IMR-90 (cell line): ENCODE measurements around the gene CNKSR3. TPM values are rescaled to one million over a fixed set of nuclear protein-coding genes. Genes with fewer than 3 reads are reported as not detected.

Source experiments
- ATAC-seq: fragments of 200-7000 bp; cut with Tn5 transposase; 2 replicates; pipeline ENCODE4 v1.9.1; 2020; ENCODE audit warnings: low read depth, mild to moderate bottlenecking, moderate library complexity
- BruUV-seq: library from RNA; stranded (reverse); fragments of 400-500 nt; replicated peaks from 2 replicates; lab custom pipeline; 2021; lab: Mats Ljungman, UMichigan
- CTCF ChIA-PET: fragments of 300-600 bp; formaldehyde crosslinking; extraction: SDS; loops from one replicate; lab custom pipeline; 2021; ENCODE audit warnings: antibody characterized with exemption; lab: Yijun Ruan, JAX
- POLR2A ChIA-PET: fragments of 300-600 bp; sonication (Branson Sonifier 250); formaldehyde crosslinking; loops from one replicate; lab custom pipeline; 2022; ENCODE audit warnings: antibody characterized with exemption; ENCODE audit not compliant: unreplicated experiment; lab: Charles Lee
- DNase-seq: peaks from one replicate; pipeline ENCODE4 v3.0.0; 2013
- H2AFZ ChIP-seq: replicated peaks from 2 replicates; pipeline ENCODE3; 2013; ENCODE audit warnings: low read length, mild to moderate bottlenecking; ENCODE audit not compliant: poor library complexity
- H2AK5ac ChIP-seq: 2 replicates; pipeline ENCODE4 v1.6.1; 2013; ENCODE audit warnings: low read depth, low read length, inconsistent platforms
- H2AK9ac ChIP-seq: replicated peaks from 2 replicates; pipeline ENCODE3; 2013; ENCODE audit warnings: mild to moderate bottlenecking, low read depth, low read length, moderate library complexity; ENCODE audit not compliant: poor library complexity
- H2BK120ac ChIP-seq: 2 replicates; pipeline ENCODE4 v1.6.1; 2013; ENCODE audit warnings: low read depth, low read length, inconsistent platforms
- H2BK15ac ChIP-seq: 3 replicates; pipeline ENCODE4 v1.6.1; 2013; ENCODE audit warnings: low read depth, low read length, inconsistent platforms
- H2BK20ac ChIP-seq: 2 replicates; pipeline ENCODE4 v1.6.1; 2013; ENCODE audit warnings: low read depth, mild to moderate bottlenecking, inconsistent platforms, low read length, moderate library complexity
- H2BK5ac ChIP-seq: 2 replicates; pipeline ENCODE4 v1.6.1; 2013; ENCODE audit warnings: mild to moderate bottlenecking, low read depth, low read length, inconsistent platforms; ENCODE audit not compliant: poor library complexity, severe bottlenecking
- H3K14ac ChIP-seq: replicated peaks from 2 replicates; pipeline ENCODE4 v1.6.1; 2013; ENCODE audit warnings: low read depth, low read length, inconsistent platforms
- H3K18ac ChIP-seq: 2 replicates; pipeline ENCODE4 v1.6.1; 2013; ENCODE audit warnings: low read depth, low read length, control low read depth
- H3K23ac ChIP-seq: 2 replicates; pipeline ENCODE4 v1.6.1; 2013; ENCODE audit warnings: low read depth, low read length, inconsistent platforms
- H3K27ac ChIP-seq: 2 replicates; pipeline ENCODE4 v1.5.1; 2013; ENCODE audit warnings: mild to moderate bottlenecking, control low read depth, low read length; ENCODE audit not compliant: insufficient read depth
- H3K27me3 ChIP-seq: 2 replicates; pipeline ENCODE4 v1.6.1; 2013; ENCODE audit warnings: low read length; ENCODE audit not compliant: control insufficient read depth, insufficient read depth
- H3K36me3 ChIP-seq: 2 replicates; pipeline ENCODE4 v1.6.1; 2013; ENCODE audit warnings: low read length, mixed read lengths; ENCODE audit not compliant: control insufficient read depth, insufficient read depth
- H3K4ac ChIP-seq: 2 replicates; pipeline ENCODE4 v1.6.1; 2013; ENCODE audit warnings: low read depth, low read length, inconsistent platforms
- H3K4me1 ChIP-seq: 2 replicates; pipeline ENCODE4 v1.6.1; 2013; ENCODE audit warnings: low read length, mixed read lengths; ENCODE audit not compliant: control insufficient read depth, insufficient read depth
- H3K4me2 ChIP-seq: 2 replicates; pipeline ENCODE4 v1.6.1; 2013; ENCODE audit warnings: low read depth, mild to moderate bottlenecking, control low read depth, low read length, moderate library complexity
- H3K4me3 ChIP-seq: 2 replicates; pipeline ENCODE4 v1.5.1; 2013; ENCODE audit warnings: low read depth, mild to moderate bottlenecking, control low read depth, low read length, moderate library complexity; ENCODE audit not compliant: insufficient read depth
- H3K56ac ChIP-seq: 2 replicates; pipeline ENCODE4 v1.6.1; 2013; ENCODE audit warnings: low read length, inconsistent platforms; ENCODE audit not compliant: insufficient read depth; ENCODE audit errors: extremely low read depth
- H3K79me1 ChIP-seq, 2 experiments: 2 replicates each; pipeline ENCODE4 v1.6.1; 2013; ENCODE audit warnings: low read length in 2 of 2, inconsistent platforms in 1 of 2, low read depth in 1 of 2
- H3K9ac ChIP-seq: 2 replicates; pipeline ENCODE4 v1.6.1; 2013; ENCODE audit warnings: low read depth, low read length, control low read depth
- H3K9me1 ChIP-seq: 2 replicates; pipeline ENCODE4 v1.6.1; 2013; ENCODE audit warnings: low read length, inconsistent platforms; ENCODE audit not compliant: insufficient read depth
- H3K9me3 ChIP-seq: 2 replicates; pipeline ENCODE4 v1.6.1; 2013; ENCODE audit warnings: low read length; ENCODE audit not compliant: control insufficient read depth, insufficient read depth
- H4K20me1 ChIP-seq: 2 replicates; pipeline ENCODE4 v1.6.1; 2013; ENCODE audit warnings: low read length, inconsistent platforms; ENCODE audit not compliant: insufficient read depth
- H4K5ac ChIP-seq: 2 replicates; pipeline ENCODE4 v1.6.1; 2013; ENCODE audit warnings: mild to moderate bottlenecking, low read depth, low read length, control low read depth
- H4K8ac ChIP-seq, 2 experiments: 2 replicates each; pipeline ENCODE4 v1.6.1; 2013; ENCODE audit warnings: low read depth in 2 of 2, low read length in 2 of 2, control low read depth in 1 of 2, inconsistent platforms in 1 of 2
- H4K91ac ChIP-seq: 2 replicates; pipeline ENCODE4 v1.6.1; 2013; ENCODE audit warnings: low read depth, low read length, inconsistent platforms; ENCODE audit not compliant: insufficient read depth
- BHLHE40 ChIP-seq: fragments of 150-350 bp; IDR thresholded peaks from 2 replicates; pipeline ENCODE4 v1.6.1; 2016; ENCODE audit warnings: mild to moderate bottlenecking, low read depth, low read length
- CEBPB ChIP-seq: IDR thresholded peaks from 2 replicates; pipeline ENCODE4 v1.6.1; 2012; ENCODE audit warnings: low read depth, low read length, improper control_type of control experiment
- CHD1 ChIP-seq: IDR thresholded peaks from 2 replicates; pipeline ENCODE4 v1.6.1; 2012; ENCODE audit warnings: low read depth, low read length, improper control_type of control experiment
- CTCF ChIP-seq: conservative IDR thresholded peaks from 2 replicates; pipeline ENCODE4 v1.5.1; 2012; ENCODE audit warnings: mild to moderate bottlenecking, low read depth, low read length, improper control_type of control experiment
- FOS ChIP-seq: fragments of 150-350 bp; IDR thresholded peaks from 2 replicates; pipeline ENCODE4 v1.6.1; 2016; ENCODE audit warnings: low read depth, low read length
- MAFK ChIP-seq: IDR thresholded peaks from 2 replicates; pipeline ENCODE4 v1.6.1; 2012; ENCODE audit warnings: low read depth, low read length, improper control_type of control experiment
- MAZ ChIP-seq: IDR thresholded peaks from 2 replicates; pipeline ENCODE4 v1.6.1; 2012; ENCODE audit warnings: low read depth, mild to moderate bottlenecking, low read length, improper control_type of control experiment, moderate library complexity, borderline replicate concordance
- MXI1 ChIP-seq: IDR thresholded peaks from 2 replicates; pipeline ENCODE4 v1.6.1; 2012; ENCODE audit warnings: low read depth, mild to moderate bottlenecking, low read length, moderate library complexity, borderline replicate concordance
- NFE2L2 ChIP-seq: fragments of 150-350 bp; IDR thresholded peaks from 2 replicates; pipeline ENCODE4 v1.6.1; 2016; ENCODE audit warnings: low read depth, mild to moderate bottlenecking, low read length
- POLR2A ChIP-seq: IDR thresholded peaks from 2 replicates; pipeline ENCODE4 v1.6.1; 2012; ENCODE audit warnings: mild to moderate bottlenecking, low read depth, low read length
- RAD21 ChIP-seq: IDR thresholded peaks from 2 replicates; pipeline ENCODE4 v1.6.1; 2012; ENCODE audit warnings: low read length, improper control_type of control experiment
- RCOR1 ChIP-seq: IDR thresholded peaks from 2 replicates; pipeline ENCODE4 v1.6.1; 2012; ENCODE audit warnings: mild to moderate bottlenecking, low read length, improper control_type of control experiment; ENCODE audit not compliant: insufficient replicate concordance
- RFX5 ChIP-seq: IDR thresholded peaks from 2 replicates; pipeline ENCODE4 v1.8.0; 2012; ENCODE audit warnings: low read depth, mild to moderate bottlenecking, low read length, moderate library complexity
- SMC3 ChIP-seq: fragments of 150-350 bp; IDR thresholded peaks from 2 replicates; pipeline ENCODE4 v1.6.1; 2016; ENCODE audit warnings: low read depth, mild to moderate bottlenecking, antibody characterized with exemption, low read length, moderate library complexity
- USF2 ChIP-seq: fragments of 150-350 bp; IDR thresholded peaks from 2 replicates; pipeline ENCODE4 v1.6.1; 2017; ENCODE audit warnings: mild to moderate bottlenecking, antibody characterized with exemption, low read length, low read depth
- WGBS, 2 experiments: methylation state at CpG; one replicate each; pipeline versions ENCODE4 v1.1.5 to v1.1.7; 2013; ENCODE audit warnings: missing lambda C conversion rate in 2 of 2; ENCODE audit not compliant: insufficient read length in 1 of 2; ENCODE audit errors: extremely low coverage in 2 of 2; 5-methylcytosine and 5-hydroxymethylcytosine counted together
- dilution Hi-C: fragments of 300-500 bp; cut with HindIII; formaldehyde crosslinking; loops from one replicate; pipeline ENCODE4 v1.14.3; 2018; ENCODE audit warnings: low sequenced_read_pairs; ENCODE audit not compliant: unreplicated experiment
- in situ Hi-C: fragments of 300-500 bp; cut with MboI; formaldehyde crosslinking; loops from 3 replicates; pipeline ENCODE4 v1.14.3; 2019; ENCODE audit warnings: low sequenced_read_pairs, inconsistent platforms, mixed read lengths
- intact Hi-C: fragments of 100-400 bp; cut with micrococcal nuclease; formaldehyde crosslinking; loops from 2 replicates; pipeline ENCODE4 v1.10.0; 2022
- polyA plus RNA-seq, 3 experiments: library from polyadenylated mRNA; depleted of rRNA; stranded (reverse); fragments of >200 nt; gene quantifications; 2 replicates each; pipeline ENCODE4 v1.2.3, GENCODE V29; 2012; ENCODE audit warnings: low replicate concordance in 1 of 3
- total RNA-seq: library from RNA; depleted of rRNA; stranded (reverse); fragments of >200 nt; gene quantifications from 2 replicates; pipeline ENCODE4 v1.2.3, GENCODE V29; 2012
- TF ChIP-seq, protein P1 (sequence below): fragments of 150-350 bp; IDR thresholded peaks from 2 replicates; pipeline ENCODE4 v1.6.1; 2016; ENCODE audit warnings: low read depth, mild to moderate bottlenecking, low read length, moderate library complexity, borderline replicate concordance

The CNKSR3 gene
- total and polyA plus RNA-seq, 2 of the 4 experiments (the other 2 are of a cell fraction) = 6.7 to 15.8 TPM

GRCh38 chr6:154488248-154488593 lies 22.3 kb downstream of the CNKSR3 start:
- Histone ChIP-seq H3K14ac (no peak overlapping the region), H4K5ac (no peak overlapping the region), H3K79me1 (peaks cover 32 to 65% of the 10 kb centered on the region in 2 experiments), H2BK120ac (no peak overlapping the region), H3K4me2 (no peak overlapping the region), H3K9me1 (peaks cover 19% of the 10 kb centered on the region; the same call in 1 of the 2 replicates), H3K4me1 (peaks cover 11% of the 10 kb centered on the region), H2AK5ac (no peak overlapping the region), H4K20me1 (peaks cover 8% of the 10 kb centered on the region), H2BK15ac (no peak overlapping the region; the same call in 2 of the 3 replicates), H2BK5ac (peak overlapping the region; percentile 86), H3K4ac (no peak overlapping the region), H3K9me3 (no peaks in the 10 kb centered on the region), H3K23ac (no peak overlapping the region), H3K4me3 (no peak overlapping the region), H3K56ac (no peak overlapping the region), H3K27ac (no peak overlapping the region), H4K8ac (peak overlapping the region in 1 of 2 experiments; percentile 26; a peak in 1 of 4 replicates), H3K9ac (no peak overlapping the region), H3K18ac (no peak overlapping the region), H2BK20ac (no peak overlapping the region), H2AK9ac (no peak overlapping the region), H3K36me3 (no peaks in the 10 kb centered on the region), H2AFZ (no peak overlapping the region), H3K27me3 (no peaks in the 10 kb centered on the region), H4K91ac (no peak overlapping the region)
- intact Hi-C loops = no loop called here
- ATAC-seq (peak; percentile 15), DNase-seq (peak; percentile 63)
- CTCF ChIA-PET = interaction anchor here (1.2 kb wide), 1 partner anchor 13 kb away, joined by 5 read pairs; no protein-coding TSS in a partner anchor
- BruUV-seq = no TSS peak
- dilution Hi-C loops = no loop called here
- POLR2A ChIA-PET = no interaction called here
- TF ChIP-seq SMC3 (no peak), MAZ (no peak), CTCF (no peak), NFE2L2 (no peak), CEBPB (no peak), POLR2A (no peak), RCOR1 (no peak), RAD21 (no peak), CHD1 (no peak), FOS (no peak), BHLHE40 (no peak), MAFK (no peak), USF2 (no peak), RFX5 (no peak), MXI1 (no peak)
- TF ChIP-seq, protein P1, sequence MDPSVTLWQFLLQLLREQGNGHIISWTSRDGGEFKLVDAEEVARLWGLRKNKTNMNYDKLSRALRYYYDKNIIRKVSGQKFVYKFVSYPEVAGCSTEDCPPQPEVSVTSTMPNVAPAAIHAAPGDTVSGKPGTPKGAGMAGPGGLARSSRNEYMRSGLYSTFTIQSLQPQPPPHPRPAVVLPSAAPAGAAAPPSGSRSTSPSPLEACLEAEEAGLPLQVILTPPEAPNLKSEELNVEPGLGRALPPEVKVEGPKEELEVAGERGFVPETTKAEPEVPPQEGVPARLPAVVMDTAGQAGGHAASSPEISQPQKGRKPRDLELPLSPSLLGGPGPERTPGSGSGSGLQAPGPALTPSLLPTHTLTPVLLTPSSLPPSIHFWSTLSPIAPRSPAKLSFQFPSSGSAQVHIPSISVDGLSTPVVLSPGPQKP = no peak
- in situ Hi-C loops = no loop called here
- WGBS, 2 experiments = no CpG with 5 or more reads among the region's 1 CpG
